Right renal cortex interstitium (tissue), 3 donors: Measurements from ENCODE around the gene RIC1. TPM values are rescaled to one million over a fixed set of nuclear protein-coding genes. Genes with fewer than 3 reads are reported as not detected.
"Not testable (repeated sequence)": the region's sequence is repeated elsewhere in the genome, so short reads cannot be mapped to it uniquely, and the experiment has no call there.

Experiments used
- DNase-seq, 3 donors: peaks; one replicate each; pipeline ENCODE4 v3.0.0-alpha.2; 2013; ENCODE audit warnings: low read depth in 3 of 3, low spot score in 2 of 3
- polyA plus RNA-seq, 3 donors: library from polyadenylated mRNA; unstranded; fragments of 120-200 nt; gene quantifications; one replicate each; pipeline ENCODE4 v1.2.1, GENCODE V29; 2013; ENCODE audit not compliant: insufficient read length in 3 of 3

RIC1 gene
- polyA plus RNA-seq, 3 donors = 27.7 to 30.0 (median 28.0) TPM

DNA sequence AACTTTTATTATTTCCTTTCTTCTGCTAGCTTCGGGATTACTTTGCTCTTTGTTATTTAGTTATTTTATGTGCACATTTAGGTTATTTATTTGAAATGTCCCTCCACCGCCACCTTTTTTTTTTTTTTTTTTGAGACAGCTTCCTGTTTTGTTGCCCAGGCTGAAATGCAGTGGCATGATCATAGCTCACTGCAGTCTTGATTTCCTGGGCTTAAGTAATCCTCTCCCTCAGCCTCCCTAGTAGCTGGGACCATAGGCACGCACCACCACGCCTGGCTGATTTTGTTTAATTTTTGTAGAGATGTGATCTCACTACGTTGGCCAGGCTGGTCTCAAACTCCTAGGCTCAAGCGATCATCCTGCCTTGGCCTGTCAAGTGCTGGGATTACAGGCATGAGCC is 38.5 kb downstream of the RIC1 start:
- DNase-seq = no peak

DNA sequence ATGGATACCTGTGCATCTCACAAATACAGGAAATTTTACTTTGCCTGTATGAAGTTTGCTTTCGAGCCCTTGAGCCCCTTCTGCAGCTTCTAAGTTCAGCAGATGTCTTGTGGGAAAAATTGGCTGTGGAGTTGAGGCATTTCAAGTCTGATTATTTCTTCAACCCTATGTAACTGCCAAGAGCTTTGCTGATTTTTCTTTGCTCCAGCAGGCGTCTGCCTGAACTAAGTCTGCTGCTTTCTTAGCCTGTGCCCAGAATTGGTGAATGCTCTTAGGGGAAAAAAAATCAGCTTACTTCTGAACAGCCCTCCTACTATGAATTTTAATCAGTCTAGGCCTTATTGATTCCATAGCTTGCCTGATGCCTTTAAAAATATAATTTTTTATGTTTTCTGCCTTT is 41.2 kb downstream of the RIC1 start:
- no peak for DNase-seq

DNA sequence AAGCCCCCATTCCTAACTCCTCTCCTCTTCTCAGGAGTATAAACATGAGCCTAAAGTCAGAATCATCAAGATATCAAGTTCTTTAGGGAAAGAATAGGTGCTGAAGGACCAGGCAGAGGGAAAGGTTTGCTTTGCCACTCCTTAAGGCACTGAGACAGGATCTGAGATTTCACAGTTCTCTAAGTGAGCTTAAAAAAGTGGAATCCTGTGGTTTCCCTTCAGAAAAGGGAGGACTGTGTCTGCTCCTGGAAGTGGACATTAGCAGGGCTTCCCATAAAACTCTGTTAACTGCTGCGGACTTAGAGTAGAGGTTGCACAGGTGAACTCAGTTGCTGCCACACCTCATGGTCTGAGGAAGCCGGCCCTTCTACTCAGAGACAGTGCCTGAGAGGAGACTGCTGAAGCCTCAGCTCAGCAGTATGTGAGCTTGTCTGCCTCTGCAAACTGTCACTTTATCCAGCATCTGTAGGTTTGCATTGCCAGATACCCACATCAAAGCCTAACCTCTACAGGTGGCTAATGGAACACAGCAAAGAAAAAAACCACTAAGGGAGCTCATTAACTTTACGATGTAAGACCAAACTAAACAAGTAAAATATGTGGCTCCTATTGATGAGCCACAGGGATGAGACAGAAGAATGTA is 42.9 kb downstream of the RIC1 start:
- DNase-seq = no peak

DNA sequence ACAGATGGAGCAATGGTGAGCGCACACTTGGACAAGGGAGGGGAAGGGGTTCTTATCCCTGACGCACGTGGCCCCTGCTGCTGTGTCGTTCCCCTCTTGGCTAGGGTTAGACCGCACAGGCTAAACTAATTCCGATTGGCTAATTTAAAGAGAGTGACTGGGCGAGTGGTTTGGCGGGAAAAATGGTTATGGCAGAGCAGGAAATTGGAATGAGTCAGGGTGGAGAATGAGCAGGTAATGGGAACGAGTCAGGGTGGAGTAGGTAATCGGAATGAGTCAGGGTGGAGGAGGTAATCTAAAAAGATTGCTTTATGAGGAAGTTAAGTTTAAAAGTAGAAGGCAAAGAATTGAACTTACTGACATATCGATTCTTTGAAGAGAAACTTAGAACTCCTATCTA is 46.1 kb downstream of the RIC1 start:
- DNase-seq = not testable (repeated sequence)

DNA sequence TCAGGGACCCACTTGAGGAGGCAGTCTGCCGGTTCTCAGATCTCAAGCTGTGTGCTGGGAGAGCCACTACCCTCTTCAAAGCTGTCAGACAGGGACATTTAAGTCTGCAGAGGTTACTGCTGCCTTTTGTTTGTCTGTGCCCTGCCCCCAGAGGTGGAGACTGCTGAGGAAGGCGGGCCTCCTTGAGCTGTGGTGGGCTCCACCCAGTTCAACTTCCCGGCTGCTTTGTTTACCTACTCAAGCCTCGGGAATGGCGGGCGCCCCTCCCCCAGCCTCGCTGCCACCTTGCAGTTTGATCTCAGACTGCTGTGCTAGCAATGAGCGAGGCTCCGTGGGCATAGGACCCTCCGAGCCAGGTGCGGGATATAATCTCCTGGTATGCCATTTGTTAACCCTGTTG is 54.7 kb downstream of the RIC1 start:
- DNase-seq = not testable (repeated sequence)

DNA sequence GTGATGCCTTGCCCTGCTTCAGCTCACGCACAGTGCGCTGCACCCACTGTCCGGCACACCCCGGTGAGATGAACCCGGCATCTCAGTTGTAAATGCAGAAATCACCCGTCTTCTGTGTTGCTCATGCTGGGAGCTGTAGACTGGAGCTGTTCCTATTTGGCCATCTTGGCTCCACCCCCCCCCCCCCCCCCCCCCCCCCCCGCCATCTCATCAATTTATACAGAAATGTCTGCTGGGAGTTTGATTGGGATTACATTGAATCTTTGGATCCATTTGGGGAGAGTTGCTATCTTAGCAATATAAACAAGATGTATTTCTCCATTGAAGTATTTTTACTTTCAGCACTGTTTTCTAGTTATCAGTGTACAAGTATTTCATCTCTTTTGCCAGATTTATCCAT is 55.2 kb downstream of the RIC1 start:
- no peak for DNase-seq

DNA sequence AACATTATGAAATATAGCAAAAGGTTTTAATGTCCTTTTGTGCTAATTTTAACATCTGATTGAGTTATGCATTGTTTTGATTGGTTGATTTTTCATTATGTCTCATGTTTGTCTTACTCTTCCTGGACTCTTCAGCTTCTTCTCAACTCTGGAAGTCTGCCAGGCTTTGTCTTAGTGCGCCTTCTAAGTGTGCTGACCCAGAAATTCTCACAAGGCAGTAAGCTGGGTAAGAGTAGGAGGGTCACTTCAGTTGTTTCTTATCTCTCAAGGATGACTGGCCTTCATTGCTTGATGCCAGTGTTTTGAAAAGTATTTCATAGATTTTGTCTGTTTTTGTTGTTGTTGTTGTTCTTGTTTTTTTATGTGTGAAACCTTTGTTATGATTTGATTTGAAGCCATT is 59.2 kb downstream of the RIC1 start:
- no peak for DNase-seq

DNA sequence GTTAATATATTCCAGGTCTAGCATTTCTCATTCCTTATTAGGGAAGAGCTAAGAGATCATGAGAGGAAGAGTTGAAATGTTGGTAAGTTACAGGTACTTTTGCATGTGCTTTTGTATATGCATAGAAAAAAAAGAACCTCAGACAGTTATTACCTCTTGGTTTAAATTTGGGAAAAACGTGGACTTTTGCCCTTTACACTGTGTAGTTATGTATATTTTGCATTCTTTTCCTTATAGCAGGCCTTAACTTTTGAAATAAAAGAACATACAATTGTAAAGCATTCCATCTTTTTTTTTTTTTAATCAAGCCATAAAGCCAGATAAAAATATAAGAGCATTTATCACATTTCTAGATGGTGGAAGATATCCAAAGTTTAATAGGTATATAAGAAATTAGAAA is 61.4 kb downstream of the RIC1 start:
- DNase-seq = no peak

DNA sequence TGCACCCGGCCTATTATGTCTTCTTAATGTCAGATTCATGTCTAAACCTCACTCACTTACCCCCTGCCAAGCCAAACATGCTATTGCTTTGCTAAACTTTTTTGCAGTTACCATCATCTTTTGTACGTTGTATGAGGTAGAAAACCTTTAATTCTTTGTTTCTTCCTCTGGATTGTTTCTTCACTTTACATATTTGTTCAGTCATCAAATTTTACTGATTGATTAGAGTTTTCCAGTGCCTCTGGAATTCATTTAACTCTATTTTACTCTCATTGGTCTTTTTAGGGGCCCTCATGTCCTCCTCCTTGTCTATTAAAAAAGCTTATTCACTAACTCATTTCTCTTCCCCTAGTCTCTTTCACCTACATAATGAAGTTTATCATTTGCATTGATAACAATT is 67.0 kb downstream of the RIC1 start:
- no peak for DNase-seq

DNA sequence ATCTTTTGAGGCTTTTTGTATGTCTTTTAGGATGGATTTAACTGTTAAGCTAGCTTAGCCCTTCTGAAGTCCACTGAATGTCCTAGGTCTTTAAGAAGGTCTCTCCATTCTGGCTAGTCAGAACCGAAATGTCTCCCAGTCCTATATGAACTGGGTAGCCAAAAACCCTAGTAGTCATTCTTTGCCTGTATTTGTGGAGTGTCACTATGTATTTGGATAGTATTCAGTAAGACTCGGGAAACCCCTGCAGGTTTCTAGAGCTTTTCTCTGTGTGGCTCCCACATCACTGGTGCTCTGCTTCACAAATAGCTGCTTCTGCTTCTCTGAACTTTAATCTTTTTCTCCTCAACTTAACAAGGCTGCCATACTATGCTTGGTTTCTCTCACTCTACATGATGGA is 68.0 kb downstream of the RIC1 start:
- no peak for DNase-seq

DNA sequence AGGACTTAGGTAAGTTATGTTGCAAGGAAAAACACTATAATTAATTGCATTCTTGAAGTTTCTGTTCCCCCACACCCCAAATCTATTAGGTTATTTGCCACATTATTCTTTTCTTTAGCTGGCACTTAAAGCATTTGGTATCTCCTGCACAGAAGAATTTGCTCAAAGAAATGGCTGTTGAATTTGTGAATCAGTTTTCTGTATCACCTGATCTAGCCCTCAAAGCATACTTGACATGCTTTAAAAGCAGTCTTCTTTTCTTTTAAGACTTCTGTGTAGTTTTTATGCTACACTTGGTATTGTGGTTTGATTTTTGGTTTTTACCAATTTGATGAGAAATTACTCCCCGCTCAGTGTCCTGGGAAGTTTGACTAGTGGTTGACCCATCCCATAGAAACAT is 69.1 kb downstream of the RIC1 start:
- no peak for DNase-seq

DNA sequence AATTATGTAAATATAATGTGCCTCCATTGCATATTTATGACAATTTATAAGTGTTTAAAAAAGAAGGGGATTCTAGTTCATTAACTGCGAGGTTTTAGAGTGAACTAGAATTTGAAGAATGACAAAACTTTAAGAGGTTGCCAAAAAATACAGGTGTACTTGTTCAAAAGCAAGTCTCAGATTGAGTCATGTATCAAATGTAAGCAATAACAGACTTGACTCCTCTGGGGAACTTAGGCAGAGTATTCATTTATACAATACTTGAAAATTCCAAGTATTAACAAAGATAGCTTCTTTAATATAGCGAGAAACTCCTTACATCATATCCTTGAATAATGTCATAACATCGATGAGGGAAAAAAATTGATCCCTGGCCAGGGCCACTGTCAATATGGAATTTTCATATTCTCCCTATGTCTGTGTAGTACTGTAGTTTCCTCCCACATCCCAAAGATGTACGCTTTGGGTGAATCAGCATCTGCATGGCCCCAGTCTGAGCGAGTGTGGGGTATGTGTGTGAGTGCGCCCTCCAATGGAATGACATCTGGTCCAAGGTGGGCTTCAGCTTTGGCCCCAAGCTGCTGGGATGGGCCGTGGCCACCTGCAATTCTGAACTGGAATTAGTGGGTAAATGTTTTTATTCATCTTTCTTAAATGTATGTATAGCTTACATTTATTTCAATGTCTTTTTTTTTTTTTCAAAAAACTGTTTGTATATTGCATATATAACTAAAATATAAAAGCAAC is 70.1 kb downstream of the RIC1 start:
- no peak for DNase-seq

DNA sequence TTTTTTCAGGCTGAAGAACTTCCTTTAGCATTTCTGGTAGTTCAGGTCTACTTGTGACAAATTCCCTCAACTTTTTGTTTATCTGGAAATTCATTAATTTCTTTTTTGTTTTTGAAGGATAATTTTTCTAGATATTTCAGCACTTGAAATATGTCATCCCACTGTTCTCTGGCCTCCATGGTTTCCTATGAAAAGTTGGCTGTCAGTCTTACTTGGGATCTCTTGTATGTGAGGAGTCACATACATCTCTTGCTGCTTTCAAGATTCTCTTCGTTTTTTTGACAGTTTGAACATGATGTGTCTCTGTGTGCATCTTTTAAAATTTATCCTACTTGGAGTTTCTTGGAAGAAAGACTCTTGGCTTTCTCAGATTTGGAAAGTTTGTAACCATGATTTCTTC is 79.5 kb downstream of the RIC1 start:
- DNase-seq = no peak

DNA sequence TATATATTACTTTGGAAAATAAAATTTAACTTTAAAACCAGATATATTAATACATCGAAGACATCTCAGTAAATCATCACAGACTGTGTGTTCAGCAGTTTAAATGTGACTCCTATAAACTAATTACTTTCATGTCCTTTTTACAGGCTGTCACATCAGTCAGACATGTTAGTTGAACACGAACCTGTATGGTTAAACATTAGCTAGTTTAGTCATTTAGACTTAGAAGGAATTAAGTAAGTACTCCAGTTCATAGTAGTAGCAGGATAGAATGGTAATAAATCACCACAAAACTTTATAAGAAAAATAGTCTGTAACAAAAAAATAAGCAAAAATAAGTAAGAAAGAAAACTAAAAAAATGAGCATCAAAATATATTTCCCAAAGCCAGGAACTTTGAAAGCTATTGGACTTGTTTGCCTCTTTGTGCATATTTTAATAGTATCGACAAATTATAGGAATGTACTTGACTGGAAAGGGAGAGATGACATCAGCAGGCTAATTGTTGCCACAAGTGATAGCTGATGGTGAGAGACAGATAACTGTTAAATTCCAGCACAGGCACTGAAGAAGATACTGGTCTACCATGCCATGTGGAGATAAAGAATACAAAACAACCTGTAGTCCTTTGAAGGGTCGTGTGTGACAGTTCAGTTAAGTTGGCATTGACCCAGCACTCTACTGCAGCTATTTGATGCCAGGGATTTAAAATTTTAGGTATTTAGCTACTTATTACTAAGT is 83.9 kb downstream of the RIC1 start:
- DNase-seq = no peak

DNA sequence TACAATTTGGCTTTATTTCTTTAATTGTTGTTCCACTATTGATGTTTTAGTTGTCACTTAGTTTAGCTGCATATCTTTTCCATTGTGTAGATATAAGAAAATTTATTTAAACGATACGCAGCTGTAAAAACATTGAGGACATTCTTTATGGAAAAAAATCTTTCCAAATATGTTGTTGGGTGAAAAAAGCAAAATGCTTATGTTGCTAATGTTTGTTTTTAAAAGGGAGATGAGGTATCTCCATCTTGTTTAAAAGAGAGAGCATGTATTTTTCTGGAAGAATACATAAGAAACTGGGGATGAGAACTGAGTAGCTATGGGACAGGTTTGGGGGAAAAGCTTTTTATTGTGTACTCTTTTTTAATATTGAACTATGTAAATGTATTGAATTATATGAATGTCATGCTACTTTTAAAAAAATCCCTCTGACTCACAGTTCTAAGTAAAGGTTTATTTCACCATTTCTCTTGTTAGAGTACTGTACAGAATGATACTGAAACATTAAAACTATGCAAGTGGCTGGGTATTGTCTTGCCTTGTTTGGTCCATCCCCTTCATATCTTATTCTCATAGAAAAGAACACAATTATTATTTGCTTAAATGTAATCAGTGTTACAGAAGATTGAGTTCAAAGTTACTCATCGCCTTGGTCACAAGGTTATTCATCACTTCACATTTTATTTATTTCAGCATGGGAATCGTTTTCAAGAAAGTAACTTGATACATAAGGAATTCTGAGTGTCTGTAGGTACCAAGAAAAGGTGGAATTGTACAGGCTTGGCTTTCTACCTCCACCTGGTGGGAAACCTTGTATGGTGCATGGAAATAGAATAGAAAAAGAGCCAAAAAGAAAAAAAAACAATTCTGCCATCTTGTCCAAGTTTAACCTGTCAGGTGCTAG is 85.8 kb downstream of the RIC1 start:
- DNase-seq = no peak

DNA sequence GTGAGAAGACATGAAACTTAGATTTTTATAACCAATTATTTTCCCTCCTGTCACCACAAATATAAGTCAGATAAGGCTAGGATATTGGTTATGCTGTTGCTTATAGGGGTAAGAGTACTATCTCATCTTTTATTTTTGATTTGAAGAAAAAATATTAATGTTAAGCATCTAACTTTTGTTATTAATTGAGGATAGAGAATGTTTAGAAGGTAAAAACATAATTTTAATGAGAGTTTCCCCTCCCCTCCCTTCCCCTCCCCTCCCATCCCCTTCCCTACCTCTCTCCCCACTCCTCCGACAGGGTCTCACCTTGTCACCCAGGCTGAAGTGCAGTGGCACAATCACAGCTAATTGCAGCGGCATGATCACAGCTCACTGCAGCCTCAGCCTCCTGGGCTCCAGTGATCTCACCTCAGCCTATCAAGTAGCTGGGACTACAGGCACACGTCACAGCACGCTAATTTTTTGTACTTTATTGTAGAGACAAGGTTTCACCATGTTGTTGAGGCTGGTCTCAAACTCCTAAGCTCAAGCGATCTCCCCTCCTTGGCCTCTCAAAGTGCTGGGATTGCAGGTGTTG is 86.7 kb downstream of the RIC1 start:
- no peak for DNase-seq

DNA sequence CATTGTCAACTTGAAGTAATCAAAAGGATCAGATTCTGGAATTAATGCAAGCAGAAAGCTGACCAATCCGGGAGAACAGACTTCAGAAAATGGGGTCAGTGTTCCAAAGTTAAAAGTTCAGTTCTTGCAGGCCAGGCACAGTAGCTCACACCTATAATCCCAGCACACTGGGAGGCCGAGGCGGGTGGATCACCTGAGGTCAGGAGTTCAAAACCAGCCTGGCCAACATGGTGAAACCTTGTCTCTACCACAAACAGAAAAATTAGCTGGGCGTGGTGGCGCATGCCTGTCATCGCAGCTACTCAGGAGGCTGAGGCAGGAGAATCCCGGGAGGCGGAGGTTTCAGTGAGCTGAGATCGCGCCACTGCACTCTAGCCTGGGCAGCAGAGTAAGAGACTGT is 88.5 kb downstream of the RIC1 start:
- DNase-seq = not testable (repeated sequence)

DNA sequence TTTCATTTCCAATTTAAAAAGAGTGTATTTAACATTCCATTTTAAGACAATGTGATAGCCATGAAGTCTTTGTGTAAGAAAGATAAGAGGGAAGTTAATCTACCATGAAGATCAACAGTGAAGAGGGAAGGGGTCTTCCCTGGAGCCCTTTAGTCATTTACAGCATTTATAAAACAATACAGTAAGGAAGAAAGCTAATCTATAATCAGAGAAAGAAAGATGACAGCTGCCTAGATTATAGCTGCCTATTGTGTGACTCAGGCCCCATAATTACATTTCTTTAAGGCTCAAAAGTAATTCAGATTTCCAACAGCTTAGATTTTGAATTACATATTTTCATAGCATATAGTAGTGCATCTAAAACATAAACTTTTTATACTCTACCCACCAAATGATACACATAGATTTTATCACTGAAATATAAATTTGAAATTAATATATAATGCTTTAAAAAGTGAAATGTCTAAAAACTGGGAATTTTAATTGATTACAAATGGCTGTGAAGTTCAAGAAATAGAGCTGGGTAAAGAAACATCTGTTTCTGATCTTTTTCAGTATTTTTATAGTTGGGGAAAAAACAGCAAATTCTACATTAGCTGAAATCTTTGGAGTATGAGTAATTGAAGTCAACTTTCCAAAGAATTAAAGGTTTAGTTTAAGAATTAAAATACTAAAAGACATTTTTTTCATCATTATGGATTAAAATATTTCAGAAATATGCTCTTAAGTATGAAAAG is 89.6 kb downstream of the RIC1 start:
- no peak for DNase-seq

DNA sequence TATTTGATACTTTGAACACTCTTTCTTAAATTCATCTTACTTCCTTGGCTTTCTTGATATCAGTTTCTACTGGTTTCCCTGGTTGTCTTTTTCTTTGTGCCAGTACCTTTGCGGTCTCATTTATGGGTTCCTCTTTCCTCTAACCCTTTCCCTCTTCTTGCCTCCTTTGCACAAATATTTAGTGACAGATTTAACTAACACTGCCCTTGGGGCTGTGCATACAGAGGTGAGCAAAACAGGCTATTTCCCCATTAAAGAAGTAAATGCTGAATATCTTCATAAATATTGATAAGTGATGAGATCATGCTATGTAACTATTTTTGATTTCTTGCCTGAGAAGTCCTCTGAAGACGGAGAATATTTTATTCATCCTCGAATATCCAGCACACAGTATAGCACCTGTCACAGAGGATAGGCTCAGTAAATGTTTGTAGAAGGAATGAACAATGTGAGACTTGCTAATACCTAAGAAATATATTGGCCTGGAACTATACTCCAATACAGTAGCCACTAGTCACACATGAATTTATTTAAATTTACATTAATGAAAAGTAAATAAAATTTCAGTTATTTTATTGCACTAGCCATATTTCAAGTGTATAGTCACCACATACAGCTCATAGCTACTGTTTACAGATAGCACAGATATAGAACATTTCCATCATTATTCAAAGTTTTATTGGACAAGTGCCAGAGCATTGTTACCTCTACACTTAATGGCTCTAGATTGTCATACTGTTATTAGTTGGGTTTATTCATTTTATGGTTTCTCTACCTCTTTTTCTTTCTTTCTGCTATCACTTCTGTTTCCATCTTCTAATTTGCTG is 90.4 kb downstream of the RIC1 start:
- DNase-seq = no peak
